HG02884 (cell line): ENCODE data around the gene FER1L5.

ENCODE experiments used
- ATAC-seq: cut with Tn5 transposase; IDR thresholded peaks from one replicate; pipeline ENCODE4 v1.9.1; 2021; ENCODE audit warnings: mild to moderate bottlenecking, moderate library complexity; ENCODE audit not compliant: unreplicated experiment

Gene FER1L5

DNA sequence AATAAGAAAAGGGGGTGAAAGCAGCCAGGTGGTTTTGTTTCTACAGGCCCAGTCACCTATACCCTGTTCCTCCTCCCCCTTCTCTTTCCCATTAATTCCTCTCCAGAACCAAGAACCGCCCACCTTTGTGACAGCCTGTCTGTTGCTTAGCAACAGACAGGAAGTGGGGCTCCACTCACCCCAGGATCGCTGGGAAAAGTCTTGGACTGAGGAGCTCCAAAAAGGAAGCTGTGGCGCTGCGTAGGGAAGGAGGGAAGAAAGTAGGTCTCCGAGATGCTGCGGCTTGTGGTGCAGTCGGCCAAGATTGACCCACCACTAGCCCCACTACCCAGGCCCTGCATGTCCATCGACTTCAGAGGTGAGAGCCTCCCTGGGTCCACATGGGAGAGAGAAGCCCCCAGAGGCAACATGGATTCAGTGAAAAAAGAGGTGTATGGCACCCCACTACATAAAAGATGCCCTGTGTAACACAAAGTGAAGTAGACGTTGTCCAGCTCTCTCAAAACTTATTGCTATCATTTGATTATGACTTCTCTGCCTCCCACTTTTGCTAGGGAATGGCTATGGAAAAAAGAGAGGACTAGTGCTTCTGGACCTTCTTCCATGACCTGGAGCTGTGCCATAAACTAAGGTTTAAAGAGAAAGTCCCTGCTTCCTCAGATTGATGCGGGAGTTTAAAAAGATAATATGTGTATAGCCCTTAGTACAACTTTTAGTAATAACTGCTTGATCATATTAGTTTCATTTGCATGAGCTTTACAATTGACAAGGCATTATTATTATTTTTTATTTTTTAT, at the start of gene FER1L5:
TSS of gene FER1L5 (plus strand) at position 201 of the 797 bp plus-strand sequence. CDS start at position 274, 73 bp downstream.
- ATAC-seq: no peak

DNA sequence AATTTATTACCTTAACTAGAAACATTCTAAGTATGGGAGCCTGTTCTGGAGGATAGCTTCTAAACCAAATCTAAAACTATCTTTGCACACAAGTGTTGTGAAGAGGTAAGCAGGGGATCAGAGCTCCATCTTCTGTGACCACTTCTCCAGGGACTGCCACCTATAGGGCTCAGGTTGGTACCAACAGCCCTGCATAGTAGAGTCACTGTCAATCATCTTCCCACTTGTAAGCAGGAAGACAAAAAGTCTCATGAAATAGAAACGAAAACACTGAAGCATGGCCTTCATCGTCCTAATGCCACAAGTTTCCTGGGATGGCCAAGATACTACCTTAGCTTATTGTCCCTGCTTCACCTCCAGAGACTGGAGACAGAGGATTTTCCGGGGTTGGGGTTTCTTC, 48.3 kb upstream of the FER1L5 start:
- ATAC-seq: no peak

DNA sequence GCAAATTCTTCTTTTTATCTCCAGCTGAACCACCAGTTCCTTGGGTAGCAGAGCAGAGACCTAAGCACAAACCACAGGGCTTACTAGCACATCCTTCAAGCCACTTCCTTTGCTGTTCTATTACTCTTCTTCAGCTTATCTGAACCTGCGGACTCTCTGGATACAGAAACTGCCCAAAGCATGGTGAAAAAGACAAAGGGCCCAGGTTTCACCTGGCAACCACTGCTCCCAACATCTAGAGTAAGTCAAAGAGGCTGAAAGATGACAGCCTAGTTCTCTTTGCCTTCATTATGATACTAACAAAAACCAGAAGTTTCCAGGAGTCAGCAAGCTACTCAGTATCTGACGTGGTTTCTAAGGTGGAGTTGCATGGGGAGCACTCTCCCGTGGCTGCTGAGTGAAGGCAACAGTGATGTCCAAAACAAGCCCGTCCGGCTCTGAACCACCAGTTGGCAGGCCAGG, 47.8 kb upstream of the FER1L5 start:
- ATAC-seq: no peak

DNA sequence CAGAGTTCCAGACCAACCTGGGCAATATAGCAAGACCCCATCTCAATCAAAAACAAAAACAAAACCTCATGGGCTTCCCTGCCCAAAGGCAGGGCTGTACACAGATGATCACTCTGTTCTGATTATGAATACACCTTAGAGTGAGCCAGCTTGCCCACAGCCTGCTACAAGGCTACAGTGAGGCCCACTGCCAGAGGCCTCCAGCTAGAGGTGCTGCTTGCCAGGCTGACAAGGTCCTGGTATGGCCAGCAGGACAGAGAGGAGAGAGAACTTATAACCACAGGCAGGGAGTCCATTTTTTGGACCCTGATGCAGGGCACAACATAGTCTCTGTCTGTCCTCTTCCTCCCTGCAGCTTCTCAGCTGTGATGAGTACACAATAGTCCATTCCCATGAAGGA, 46.0 kb upstream of the FER1L5 start:
- no peak for ATAC-seq

DNA sequence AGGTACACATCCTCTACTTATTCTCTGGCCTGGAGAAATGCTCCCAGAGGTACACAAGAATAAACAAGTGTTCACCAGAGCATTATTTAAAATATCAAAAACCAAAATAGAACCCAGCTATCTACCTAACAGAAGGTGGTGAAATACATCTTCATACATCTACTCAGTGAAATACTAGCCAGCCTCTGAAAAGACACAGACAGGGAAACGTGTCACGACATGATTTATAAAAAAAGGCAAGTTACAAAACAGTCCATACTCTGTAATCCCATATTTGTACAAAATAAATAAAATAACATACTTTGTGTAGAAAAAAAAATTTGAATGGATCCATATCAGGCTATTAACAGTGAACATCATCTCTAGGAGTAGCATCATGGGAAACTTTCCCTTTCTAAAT, 42.6 kb upstream of the FER1L5 start:
- ATAC-seq: no peak

DNA sequence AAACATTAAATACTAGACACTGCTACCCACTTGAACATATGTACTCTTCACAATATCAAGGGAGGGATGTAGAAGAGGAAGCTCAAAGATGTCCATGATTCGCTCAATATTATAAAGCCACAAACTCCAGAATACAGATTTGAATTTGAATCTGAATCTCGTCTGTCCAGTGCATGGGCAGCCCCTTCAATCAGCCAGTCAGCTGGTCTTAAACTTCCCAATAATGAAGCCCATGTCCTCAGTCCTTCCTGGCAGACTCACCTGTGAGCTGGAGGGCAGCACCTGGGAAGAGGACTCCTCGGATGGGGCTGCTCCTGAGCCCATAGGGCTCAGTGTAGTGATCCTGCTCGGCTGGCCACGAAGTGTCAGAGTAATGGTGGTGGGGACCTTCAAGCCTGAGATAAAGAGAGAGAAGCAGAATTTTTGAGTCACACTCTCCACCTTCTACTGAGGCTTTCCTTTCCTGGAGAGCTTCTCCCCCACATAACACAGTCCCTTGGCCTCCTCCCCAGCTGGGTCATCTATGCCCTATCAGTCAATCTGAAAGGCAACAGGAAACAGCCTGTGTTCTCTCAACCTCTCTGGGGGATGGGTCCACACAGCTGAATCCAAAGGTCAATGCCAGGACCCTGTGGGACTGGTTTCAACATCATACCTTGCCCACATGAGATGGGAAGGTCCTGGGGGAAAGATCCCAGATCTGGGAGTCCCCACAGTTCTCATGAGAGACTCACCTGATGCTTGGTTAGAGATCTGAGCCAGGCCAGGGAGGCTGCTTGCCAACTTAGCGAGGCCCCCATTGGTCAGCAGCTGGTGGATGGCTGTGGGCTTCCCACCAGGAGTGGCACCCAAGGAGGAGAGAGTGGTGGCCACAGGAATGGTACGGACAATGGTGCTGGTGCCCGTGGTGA, 40.9 kb upstream of the FER1L5 start:
- ATAC-seq: no peak

DNA sequence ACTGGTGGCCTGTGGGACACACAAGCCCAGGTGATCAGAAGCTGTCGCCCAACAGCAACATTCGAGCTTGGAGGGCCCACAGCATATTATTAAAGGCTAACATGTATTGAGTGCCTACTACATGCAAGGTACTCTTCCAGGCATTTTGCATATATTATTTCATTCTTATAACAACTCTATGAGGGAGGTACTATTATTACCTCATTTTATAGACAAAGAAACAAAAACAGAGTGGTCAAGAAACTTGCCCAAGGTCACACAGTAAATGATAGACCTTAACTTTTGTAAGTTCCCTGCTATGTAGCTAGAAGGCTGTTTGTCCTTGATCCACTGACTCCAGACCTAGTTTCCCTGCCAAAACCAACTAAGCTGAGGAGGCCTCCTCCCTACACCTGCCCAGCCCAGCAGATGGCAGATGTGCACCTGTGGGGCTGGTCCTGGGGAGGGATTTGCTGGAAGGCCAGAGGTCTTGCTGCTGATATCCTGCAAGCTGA, 40.2 kb upstream of the FER1L5 start:
- ATAC-seq: no peak

DNA sequence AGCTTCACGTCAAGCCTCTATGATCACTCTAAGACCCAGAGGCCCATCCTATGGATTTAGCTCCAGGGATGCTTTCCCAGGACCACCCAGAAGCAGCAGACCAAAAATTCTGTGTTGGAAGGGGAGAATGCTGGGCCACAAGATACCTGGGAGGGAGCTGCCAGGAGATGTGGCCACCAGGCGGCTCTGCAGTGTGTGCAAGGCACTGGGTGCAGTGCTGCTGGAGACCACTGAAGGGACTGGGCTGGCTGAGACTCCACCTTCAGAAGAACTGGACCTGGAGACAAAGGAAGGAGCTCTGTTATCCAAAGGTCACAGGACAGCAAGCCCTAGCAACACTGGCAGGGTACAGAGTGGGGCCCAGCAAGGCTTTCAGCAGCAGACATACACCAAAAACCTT, 38.5 kb upstream of the FER1L5 start:
- ATAC-seq: no peak

DNA sequence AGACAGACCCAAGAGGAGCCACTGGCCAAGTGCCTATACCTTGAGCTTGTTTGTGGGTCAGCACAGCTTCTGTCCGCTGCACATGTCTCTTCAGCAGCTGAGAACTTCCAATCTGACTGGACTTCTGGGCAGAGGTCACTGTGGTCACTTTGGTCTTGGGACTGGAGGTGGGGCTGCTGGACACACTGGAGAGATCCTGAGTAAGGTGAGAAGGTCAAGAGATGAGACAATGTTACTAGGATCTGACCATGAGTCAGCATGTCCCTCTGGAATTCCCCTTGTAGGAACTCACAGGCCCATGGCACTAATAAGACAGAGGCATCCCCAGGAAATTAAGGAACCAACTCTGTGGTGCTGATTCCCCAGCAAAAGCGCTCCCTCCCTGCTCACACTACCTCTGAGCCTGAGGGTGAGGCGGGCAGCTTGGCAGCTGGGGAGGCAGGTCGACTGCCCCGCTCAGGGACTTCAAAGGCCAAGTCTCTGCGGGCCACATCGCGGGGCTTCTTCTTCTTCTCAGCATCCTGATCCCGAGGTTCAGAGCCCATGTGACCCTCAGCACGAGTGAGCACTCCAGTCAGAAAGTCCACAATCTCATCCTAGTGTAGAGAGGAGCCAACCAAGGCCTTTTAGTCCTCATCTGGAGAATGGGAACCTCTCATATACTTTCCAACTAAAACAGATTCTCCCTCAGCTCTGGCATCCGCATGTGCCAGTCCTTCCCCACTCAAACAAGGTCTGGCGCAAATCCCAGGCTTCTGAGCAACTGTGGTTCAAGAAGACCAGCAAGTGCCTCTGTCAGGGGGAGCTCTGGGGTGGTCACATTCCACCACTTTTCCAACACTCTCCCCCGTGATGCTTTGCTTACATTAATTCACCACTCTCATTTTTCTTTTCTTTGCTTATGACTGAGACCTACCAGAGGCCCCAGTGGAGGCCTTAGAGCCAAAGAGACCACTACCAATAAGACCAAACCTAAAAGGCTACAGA, 33.8 kb upstream of the FER1L5 start:
- no peak for ATAC-seq

DNA sequence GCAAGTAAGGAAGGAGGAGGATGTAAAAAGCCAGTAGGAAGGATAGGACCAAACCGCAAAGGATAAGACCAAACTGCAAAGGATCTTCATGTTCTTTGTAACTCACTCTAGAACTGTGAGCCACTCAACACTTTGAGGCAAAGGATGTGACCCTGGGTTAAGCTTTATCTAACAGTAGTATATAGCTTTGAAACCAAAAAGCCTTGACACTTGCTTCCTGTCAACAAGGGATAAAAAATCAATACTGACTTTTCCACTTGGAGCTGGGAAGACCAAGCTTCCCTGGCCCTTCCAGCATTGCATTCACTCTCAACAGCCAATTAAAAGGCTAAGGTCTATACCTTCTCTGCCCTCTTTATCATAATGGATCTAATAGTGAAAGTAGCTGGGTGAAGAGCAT, 26.4 kb upstream of the FER1L5 start:
- no peak for ATAC-seq

DNA sequence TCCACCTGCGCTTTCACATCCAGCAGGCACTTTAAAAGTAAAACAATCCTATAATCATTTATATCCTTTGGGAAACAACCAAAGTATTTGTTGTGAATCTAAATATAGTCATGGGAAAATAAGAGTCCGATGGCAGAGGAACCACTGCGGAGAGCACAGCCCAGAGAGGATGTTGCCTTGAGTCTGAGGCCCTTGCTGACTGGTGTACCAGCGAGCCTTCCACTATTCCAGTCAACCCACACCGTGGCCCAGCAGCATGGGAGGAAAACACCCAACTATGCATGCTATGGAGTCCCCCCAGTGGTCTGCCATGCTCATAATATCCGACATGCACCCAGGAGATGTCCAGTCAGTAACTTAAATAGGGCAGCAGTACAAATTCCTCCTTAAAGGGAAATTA, 26.0 kb upstream of the FER1L5 start:
- no peak for ATAC-seq

DNA sequence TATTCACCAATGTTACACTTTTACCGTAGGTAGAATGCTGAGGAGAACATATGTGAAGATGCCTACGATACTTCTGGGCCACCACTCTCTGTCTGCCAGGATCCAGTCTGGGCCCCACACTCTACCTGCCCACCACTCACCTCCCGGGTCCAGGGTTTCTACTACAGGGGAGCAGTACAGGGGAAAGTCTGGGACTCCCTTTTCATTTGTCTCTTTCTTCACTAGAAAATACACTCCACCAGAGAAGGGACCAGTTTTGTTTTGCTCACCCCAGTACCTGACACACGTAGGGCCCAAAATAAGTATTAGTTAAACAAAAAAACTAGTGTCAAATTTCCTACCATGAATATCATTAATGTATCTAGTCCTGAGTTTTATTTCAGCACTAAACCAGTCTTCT, 25.6 kb upstream of the FER1L5 start:
- no peak for ATAC-seq

DNA sequence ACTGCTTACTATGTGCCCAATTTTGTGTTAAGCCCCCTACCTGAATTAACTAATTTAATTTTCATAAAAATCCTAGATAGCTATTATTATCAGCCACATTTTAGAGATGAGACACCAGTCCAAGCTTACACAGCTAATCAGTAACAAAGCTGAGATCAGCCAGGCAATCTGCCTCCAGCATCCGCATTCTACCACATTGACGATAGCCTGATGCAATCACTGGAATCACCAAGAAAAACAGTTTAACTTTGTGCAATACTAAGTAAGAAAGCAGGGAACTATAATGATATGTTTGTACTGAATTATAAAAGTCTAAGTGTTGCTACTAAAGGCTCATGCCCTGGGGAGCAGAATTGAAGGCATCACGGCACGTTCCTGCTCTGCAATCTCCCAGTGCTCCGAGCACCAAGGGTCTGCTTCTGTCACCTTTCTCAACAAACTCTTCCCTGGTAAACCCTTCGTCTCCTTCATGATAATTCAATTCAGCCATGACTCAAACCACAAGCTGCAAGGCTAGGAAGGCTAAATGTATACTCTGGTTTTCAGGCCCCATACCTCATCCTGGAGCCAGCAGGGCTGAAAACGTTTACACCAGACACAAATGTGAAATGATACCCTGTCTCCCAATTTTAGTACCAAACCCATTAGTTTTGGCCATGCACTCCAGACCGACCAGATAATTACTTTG, 23.8 kb upstream of the FER1L5 start:
- ATAC-seq: no peak

DNA sequence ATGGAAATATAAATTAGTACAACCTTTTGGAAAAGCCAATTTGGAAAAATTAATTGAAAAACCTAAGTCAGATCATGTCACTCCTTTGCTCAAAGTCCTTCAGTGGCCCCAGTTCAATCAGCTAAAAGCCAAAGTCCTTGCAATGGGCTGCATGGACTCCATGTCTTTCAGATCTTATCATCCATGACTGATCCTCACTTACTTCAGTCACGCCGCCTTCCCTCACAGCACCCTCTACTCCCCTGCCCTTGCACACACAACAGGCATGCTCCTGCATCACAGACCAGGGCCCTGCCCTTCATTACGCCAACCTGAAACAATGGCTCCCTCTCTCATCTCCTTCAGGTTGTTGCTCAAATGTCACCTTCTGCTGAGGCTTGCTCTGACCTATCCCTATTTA, 20.0 kb upstream of the FER1L5 start:
- no peak for ATAC-seq

DNA sequence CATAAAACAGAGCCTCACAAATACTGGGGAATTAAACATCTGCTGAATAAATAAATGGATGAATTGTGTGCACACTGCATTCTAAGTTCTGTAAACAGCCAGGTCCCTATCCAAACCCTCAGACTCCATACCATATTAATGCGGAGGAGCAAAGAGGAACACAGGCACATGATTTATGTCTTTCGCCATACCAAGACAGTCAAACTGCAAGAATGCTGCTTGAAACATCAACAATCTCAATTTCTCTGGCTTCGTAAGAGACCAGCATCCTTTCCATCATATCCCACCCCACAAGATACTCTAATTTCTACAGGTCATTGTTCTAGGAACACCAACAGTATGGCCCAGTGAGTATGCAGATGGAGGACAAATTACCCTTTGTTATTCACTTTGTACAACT, 19.4 kb upstream of the FER1L5 start:
- no peak for ATAC-seq

DNA sequence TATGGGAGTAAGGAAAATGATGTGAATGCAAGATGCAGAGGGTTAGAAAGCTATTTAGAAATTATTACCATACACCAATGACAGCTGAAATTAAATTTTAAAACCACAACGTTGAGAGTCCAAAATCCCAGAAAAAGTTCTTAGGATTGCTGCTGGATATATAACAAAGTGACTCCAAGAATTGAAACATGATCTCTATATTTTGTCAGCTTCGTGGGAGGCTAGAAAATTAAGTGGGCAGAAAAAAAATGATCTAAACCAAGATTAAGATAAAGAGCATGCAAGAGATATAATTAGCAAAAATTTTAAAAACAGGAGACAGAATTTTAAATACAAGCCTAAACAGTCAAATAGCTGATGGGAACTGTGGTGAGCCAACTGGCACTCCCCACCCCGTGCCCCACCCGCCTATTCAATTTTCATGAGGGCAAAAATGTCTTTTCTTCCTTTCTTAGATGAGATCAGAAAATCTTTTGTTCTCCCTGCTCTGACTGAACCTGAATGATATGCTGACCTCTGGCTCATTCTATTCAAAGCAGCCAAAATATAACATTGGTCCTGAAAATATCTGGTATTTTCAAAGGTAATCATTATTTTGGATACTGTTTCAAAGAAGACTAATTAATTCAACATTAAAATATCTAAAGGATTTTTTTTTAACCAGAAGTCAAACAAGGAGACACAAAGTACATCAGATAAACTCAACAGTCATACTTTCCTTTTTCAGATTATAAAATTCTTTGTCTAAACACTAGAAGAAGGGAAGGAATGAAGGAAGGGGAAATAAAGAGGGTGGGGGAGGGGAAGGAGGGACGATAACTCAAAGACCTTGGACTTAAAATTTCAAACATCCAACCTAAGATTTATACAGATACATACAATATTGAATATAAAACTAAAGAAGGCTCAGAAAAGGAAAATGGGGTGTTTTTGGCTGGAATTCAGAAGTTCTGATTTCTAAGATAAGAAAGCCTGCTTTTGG, 16.7 kb upstream of the FER1L5 start:
- no peak for ATAC-seq

DNA sequence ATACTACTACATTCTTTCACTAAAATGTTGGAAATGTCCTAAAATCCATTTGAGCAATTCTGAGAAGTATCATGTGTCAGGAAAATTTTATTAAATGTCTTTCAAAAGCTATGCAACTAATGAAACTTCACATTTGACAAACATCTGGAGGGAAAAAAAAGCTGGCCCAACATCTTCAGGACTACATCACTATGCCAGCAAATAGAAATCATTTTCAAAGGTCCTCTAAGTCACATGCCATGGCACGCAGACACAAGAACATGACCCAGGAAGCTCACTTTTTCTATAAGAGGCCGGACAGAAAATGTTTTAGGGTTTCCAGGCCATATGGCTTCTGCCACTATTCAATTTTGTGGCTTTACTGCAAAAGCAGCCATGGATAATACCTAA, 16.0 kb upstream of the FER1L5 start:
- no peak for ATAC-seq

DNA sequence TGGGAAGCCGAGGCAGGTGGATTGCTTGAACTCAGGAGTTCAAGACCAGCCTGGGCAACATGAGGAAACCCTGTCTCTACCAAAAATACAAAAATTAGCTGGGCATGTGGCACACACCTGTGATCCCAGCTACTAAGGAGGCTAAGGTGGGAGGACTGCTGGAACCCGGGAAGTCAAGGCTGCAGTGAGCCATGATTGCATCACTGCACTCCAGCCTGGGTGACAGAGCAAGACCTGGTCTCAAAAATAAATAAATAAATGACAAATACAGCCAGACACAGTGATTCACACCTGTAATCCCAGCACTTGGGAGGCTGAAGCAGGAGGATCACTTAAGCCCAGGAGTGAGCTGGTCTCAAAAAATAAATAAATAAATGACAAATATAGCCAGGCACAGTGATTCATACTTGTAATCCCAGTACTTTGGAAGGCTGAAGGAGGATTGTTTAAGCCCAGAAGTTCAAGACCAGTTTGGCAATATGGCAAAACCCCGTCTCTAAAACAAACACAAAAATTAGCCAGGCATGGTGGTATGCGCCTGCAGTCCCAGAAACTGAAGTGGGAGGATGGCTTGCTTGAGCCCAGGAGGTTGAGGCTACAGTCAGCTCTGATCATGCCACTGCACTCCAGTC, 10.6 kb upstream of the FER1L5 start:
- no peak for ATAC-seq
